Breast epithelium (tissue), 3 donors: ENCODE measurements around the gene APBA1.

Experiments
- POLR2A ChIP-seq: fragments of 450-650 bp; IDR thresholded peaks from one replicate; pipeline ENCODE4 v1.6.1; 2016; ENCODE audit warnings: antibody characterized with exemption, mild to moderate bottlenecking, moderate library complexity
- POLR2AphosphoS5 ChIP-seq, 3 donors: sonication (generic); formaldehyde crosslinking; IDR thresholded peaks; one replicate each; pipeline ENCODE4 v1.6.1; 2017; ENCODE audit warnings: antibody characterized with exemption in 3 of 3
- TF ChIP-seq, protein P1 (sequence below), 3 donors: fragments of 450-650 bp; IDR thresholded peaks; one replicate each; pipeline ENCODE4 v1.5.1; 2016 to 2017; ENCODE audit warnings: antibody characterized with exemption in 3 of 3, mild to moderate bottlenecking in 3 of 3, moderate library complexity in 3 of 3

DNA sequence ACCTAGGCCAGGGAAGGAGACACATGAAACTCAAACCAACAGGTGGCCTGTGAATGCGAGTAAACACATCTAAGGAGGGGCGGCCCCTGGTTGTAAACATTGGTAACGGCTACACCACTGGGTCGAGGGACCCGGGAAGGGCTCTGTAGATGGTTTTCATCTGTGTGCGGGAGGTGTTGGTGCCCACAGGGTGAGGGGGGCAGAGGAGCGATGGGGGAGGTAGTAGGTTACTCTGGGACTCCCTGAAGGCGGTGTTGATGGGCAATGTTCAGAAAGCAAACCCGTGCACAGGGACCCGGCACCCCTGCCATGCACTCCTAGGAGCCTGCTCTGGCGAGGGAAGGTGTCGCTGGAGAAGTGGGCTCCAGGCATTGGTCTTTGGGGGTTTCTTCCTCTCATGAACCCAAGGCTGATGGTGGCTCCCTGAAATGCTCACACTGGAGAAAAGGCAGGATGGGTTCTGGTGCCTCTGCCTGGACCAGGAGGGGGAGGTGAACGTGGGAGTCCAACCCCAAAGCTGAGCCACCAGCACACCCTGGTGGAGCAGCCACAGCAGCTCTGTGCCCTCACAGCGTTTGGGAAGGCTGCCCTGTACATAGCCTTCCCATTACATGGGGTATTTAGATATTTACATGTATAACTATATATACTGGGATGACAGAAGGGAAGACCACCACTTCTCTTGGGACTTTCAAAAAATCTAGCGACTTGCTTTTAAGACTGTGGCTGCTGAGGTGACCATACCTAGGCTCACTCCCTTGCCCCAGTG lies 244.0 kb downstream of the APBA1 start:
- TF ChIP-seq, protein P1, sequence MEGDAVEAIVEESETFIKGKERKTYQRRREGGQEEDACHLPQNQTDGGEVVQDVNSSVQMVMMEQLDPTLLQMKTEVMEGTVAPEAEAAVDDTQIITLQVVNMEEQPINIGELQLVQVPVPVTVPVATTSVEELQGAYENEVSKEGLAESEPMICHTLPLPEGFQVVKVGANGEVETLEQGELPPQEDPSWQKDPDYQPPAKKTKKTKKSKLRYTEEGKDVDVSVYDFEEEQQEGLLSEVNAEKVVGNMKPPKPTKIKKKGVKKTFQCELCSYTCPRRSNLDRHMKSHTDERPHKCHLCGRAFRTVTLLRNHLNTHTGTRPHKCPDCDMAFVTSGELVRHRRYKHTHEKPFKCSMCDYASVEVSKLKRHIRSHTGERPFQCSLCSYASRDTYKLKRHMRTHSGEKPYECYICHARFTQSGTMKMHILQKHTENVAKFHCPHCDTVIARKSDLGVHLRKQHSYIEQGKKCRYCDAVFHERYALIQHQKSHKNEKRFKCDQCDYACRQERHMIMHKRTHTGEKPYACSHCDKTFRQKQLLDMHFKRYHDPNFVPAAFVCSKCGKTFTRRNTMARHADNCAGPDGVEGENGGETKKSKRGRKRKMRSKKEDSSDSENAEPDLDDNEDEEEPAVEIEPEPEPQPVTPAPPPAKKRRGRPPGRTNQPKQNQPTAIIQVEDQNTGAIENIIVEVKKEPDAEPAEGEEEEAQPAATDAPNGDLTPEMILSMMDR (IDR thresholded peaks at IDR 0.05), result no peak
- no peak for TF ChIP-seq POLR2A
- no peak for TF ChIP-seq POLR2AphosphoS5 (IDR thresholded peaks at IDR 0.05)
